AG10803 (cell line): ENCODE measurements around the gene WDR1.

Source experiments
- DNase-seq: peaks from one replicate; pipeline ENCODE4 v3.0.0; 2010; ENCODE audit warnings: low read depth
- H3K4me3 ChIP-seq: 2 replicates; pipeline ENCODE4 v1.5.1; 2011; ENCODE audit warnings: mild to moderate bottlenecking, low read length, control low read depth
- TF ChIP-seq, protein P1 (sequence below): conservative IDR thresholded peaks from 2 replicates; pipeline ENCODE4 v1.5.1; 2011; ENCODE audit warnings: mild to moderate bottlenecking, low read length, control low read depth, inconsistent platforms

The WDR1 gene

DNA sequence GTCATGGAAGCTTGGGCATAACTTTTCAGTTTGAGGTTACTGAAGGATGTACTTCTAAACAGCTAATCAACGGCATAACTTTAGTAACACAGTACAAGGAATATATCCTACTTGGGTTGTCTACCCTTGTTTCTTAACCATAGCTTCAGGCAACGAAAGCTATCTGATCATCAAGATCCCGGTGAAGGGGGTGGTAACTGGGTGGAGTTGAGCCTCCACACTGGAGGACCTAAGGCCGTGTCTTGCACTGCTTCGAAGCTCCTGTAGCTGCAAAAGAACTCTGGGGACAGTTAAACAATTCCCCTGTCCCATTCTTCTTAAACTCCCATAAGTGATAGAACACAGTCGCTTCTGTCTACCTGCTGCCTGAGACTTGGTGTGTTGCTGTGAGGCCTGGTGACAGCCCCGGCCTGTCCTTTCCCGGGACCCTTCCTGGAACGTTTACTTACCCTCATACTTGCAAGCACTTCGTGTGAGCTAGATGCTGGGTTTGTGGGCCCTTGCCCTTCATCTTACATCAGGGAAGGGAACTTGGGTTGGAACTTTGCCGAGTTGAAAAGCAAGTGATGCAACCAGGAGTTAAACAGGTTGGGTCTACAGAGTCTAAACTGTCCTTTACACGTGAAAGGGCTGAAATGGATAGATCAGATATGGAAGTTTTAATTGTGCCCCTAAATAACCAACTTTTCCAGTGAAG, 5.8 kb upstream of the WDR1 start:
- DNase-seq: no peak
- no peak overlapping the region for H3K4me3 ChIP-seq
- TF ChIP-seq, protein P1, sequence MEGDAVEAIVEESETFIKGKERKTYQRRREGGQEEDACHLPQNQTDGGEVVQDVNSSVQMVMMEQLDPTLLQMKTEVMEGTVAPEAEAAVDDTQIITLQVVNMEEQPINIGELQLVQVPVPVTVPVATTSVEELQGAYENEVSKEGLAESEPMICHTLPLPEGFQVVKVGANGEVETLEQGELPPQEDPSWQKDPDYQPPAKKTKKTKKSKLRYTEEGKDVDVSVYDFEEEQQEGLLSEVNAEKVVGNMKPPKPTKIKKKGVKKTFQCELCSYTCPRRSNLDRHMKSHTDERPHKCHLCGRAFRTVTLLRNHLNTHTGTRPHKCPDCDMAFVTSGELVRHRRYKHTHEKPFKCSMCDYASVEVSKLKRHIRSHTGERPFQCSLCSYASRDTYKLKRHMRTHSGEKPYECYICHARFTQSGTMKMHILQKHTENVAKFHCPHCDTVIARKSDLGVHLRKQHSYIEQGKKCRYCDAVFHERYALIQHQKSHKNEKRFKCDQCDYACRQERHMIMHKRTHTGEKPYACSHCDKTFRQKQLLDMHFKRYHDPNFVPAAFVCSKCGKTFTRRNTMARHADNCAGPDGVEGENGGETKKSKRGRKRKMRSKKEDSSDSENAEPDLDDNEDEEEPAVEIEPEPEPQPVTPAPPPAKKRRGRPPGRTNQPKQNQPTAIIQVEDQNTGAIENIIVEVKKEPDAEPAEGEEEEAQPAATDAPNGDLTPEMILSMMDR: no peak

DNA sequence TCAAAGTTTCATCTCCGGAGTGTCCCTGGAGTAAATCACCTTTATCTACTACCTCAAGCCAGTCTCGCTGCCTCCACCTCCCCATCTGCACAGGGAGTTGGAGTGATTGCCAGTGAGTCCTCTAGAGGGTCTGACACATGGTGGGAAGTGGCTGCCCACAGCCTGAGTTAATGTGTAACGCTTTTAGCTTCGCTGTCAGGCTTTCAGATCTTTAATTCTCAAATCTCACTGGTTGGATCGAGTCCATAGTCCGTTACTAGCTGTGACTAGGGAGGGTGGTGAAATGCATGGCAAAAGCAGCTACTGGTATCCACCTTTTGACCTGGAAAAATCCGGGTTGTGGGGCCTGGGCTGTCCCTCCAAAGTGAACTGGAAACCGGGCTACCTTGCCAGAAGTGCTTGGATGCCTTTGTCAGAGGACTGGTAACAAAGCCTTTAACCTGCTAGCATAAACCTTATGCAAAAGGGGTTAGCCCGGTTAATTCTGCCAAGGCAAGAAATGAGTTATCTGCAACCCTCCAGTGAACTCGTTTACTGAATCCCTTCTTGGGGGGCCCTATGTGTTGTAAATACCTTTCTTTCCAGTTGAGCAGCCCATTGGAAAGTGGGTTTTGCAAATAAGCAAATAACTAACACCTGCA, 5.1 kb upstream of the WDR1 start:
- H3K4me3 ChIP-seq: no peak overlapping the region
- no peak for DNase-seq
- TF ChIP-seq, protein P1: no peak

DNA sequence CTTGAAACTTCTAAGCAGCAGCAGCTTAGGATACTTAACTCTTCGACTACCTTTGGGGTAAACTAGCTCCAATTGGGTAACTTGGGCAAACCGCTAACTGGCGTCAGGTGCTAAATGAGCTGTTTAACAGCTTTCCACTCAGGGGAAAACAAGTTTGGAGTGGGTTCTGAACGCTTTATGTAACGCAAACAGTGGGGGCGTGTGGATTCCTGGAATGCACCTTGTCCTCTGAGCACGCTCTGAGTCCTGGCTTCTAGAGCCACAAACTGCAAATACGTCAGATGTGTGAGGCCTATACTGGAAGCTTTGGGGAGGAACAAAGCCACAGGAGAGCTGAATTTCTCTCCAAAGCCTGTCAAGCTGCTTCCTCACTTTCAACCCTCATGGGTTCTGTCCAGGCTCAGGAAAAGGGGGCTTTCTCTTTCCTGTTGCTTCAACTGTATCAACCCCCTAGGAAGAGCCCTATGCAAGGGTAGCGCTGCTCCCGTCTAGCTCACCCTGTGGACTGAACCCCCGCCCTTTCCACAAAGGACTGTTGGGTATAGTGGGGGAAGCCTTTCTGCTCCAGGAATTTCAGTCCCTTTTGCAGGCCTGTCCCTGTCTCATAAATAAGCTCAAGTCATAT, 4.5 kb upstream of the WDR1 start:
- DNase-seq: no peak
- H3K4me3 ChIP-seq: no peak overlapping the region

DNA sequence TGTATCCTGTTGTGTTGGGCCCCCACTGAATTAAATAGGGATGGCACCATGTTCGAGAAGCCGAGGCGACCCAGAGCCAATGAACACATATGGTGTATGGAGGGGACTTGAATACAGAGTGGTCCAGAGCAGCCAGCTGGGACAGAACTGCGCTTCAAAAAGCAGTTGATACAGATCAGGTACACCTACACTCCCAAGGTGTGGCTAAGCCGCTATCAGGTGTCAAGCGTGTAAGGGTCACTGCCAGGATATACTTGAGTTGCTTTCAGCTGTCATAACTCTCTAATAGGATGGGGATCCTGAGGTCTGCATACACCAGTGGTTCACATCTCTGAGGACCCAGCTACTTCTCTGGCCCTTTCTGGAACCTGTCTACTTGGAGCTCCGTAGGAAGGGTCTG, 3.2 kb upstream of the WDR1 start:
- DNase-seq: no peak
- TF ChIP-seq, protein P1: no peak
- no peak overlapping the region for H3K4me3 ChIP-seq

More for the DNA sequence above, 4.5 kb upstream of the WDR1 start:
- TF ChIP-seq, protein P1: no peak

DNA sequence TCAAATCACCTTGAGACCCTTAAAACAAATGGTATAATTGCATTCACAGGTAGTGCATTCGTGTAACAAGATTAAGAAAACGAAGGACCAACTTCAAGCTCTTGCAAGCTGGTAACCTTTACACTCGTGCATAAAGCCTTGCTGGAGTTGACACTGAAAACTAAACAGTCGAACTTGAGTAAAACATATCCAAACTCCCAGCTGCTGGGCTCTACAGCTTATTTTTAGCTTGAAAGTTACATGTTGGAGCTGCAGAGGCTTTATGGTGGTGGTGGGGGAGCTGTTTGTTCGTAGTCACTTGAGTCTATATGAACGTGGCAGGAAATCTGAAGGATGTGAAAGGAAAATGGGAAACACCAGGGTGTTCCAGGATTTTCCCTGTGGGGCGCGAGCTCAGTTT, 2.7 kb upstream of the WDR1 start:
- H3K4me3 ChIP-seq: no peak overlapping the region
- TF ChIP-seq, protein P1: no peak
- DNase-seq: no peak

DNA sequence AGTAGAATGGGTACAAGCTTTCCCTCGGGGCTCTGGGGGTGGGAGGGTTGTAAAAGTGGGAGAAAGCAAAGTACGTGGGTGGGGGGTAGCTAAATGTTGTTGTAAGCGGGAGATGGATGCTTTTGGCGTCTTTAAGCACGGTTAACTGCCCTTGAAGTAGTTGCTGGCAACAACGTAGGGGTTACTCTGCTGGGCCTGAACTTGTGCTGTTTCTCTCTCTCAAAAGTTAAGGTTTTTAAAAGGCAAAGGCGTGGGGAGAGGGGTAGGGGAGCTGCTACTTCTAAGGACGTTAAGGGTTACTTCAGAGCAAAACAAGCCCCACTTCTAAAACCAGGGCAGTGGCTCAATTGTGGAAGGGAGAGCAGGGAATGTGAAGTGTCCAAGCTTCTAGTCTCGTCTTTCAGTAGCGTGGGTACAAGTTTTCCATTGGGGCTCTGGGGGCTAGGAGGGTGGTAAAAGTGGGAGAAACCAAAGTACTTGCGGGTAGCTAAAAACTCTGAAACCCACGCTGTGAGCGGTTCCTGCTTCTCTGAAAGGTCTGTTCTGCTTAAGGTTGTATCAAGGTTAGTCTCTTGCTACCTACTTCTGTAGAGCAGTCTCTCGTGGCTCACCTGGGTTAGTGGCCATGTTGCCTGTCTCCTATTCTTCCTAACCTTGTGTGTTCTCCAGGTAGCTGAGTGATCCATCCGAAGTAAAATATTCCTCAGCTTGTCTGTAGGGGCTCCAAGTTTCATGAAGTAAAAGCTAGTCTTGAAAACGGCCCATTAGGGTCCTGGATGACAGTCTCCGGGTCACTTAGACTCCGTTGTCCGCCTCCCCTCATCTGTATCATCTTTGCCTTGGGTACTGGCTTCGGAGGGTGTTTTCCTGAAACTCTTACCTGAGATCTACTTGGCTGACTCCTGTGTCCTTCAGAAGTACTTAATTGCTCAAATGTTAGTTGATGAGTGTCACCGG, 1.7 kb upstream of the WDR1 start:
- DNase-seq: no peak
- TF ChIP-seq, protein P1: no peak
- no peak overlapping the region for H3K4me3 ChIP-seq
